PFSK-1 (cell line): ENCODE measurements around the gene DOK1.

ENCODE experiments used
- POLR2AphosphoS5 ChIP-seq: IDR thresholded peaks from 2 replicates; pipeline ENCODE4 v1.6.1; 2012; ENCODE audit warnings: low read depth, mild to moderate bottlenecking, control low read depth, low read length, moderate library complexity
- REST ChIP-seq, 2 experiments: IDR thresholded peaks; 2 replicates each; pipeline versions ENCODE4 v1.6.1 to v1.8.0; 2011 to 2012; ENCODE audit warnings: low read depth in 2 of 2, low read length in 2 of 2, control low read depth in 1 of 2, inconsistent platforms in 1 of 2, mild to moderate bottlenecking in 1 of 2, moderate library complexity in 1 of 2; ENCODE audit not compliant: insufficient read depth in 1 of 2
- SIN3A ChIP-seq: IDR thresholded peaks from 2 replicates; pipeline ENCODE4 v1.6.1; 2012; ENCODE audit warnings: mild to moderate bottlenecking, low read length, moderate library complexity, borderline replicate concordance; ENCODE audit not compliant: insufficient read depth
- TAF1 ChIP-seq: IDR thresholded peaks from 2 replicates; pipeline ENCODE4 v1.6.1; 2012; ENCODE audit warnings: low read length, control low read depth, borderline replicate concordance; ENCODE audit not compliant: insufficient read depth

GRCh38 chr2:74530239-74531187, 24.0 kb upstream of the DOK1 start:
- TF ChIP-seq REST (IDR thresholded peaks at IDR 0.05; ENCODE audit: insufficient read depth in 1 of 2, low read depth in 2 of 2, low read length in 2 of 2) (no peak), POLR2AphosphoS5 (no peak), TAF1 (no peak), SIN3A (peak; percentile 89; the same call in 1 of the 2 replicates)
